ENCODE measurements around the gene ECT2.
"Not testable (repeated sequence)": the region's sequence is repeated elsewhere in the genome, so short reads cannot be mapped to it uniquely, and the experiment has no call there.

ECT2 gene, protein sequence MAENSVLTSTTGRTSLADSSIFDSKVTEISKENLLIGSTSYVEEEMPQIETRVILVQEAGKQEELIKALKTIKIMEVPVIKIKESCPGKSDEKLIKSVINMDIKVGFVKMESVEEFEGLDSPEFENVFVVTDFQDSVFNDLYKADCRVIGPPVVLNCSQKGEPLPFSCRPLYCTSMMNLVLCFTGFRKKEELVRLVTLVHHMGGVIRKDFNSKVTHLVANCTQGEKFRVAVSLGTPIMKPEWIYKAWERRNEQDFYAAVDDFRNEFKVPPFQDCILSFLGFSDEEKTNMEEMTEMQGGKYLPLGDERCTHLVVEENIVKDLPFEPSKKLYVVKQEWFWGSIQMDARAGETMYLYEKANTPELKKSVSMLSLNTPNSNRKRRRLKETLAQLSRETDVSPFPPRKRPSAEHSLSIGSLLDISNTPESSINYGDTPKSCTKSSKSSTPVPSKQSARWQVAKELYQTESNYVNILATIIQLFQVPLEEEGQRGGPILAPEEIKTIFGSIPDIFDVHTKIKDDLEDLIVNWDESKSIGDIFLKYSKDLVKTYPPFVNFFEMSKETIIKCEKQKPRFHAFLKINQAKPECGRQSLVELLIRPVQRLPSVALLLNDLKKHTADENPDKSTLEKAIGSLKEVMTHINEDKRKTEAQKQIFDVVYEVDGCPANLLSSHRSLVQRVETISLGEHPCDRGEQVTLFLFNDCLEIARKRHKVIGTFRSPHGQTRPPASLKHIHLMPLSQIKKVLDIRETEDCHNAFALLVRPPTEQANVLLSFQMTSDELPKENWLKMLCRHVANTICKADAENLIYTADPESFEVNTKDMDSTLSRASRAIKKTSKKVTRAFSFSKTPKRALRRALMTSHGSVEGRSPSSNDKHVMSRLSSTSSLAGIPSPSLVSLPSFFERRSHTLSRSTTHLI

GRCh38 chr3:172750368-172751174 lies at the start of gene ECT2:
Gene ECT2 (plus strand): TSS chr3:172750726. CDS start chr3:172754531, 3,805 bp downstream.
- DNase-seq (ENCODE audit: low read depth in 3 of 3, low spot score in 1 of 3), result peak; percentile 88 to 93 (median 93)

DNA sequence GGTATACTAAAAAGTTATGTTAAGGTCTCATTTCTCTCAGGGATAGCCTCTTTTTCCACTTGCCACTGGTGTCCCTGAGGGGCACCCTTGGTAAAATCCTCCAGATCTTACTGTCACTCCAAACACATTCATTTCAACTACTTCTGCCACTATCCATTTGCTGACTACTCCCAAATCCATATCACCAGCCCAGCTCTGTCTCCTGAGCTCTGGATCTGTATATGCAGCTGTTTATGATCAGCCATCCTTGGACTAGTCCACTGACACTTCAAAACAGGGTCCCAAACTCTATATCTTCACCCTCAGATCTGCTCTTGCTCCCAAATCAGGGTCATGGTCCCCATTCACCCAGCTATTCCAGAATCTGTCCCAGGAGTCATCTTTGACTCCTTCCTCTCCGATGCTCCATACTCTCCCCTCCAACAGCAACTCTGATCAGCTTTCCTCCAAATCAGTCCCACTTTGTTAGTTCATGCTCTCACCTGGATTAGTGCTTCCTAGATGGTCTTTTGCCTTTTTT lies 49.5 kb upstream of the ECT2 start:
- DNase-seq (ENCODE audit: low read depth in 3 of 3, low spot score in 1 of 3), result no peak

DNA sequence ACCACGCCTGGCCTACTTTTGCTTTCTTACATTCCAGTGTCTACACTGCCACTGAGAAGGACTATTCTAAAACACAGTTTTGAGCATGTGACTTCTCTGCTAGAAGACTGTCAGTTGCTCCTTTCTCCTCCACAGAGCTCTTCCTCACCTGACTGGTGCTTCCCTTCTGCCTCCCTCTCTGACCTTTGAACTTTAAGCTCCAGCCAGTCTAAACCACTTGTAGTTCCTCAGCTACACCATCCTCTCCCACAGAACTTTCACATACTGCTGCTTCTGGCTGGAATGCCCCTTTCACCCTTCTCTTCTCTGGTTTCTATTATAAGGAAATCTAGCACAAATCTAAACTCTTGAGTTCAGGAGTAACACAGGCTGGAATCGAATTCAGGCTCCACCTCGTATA lies 48.8 kb upstream of the ECT2 start:
- DNase-seq (ENCODE audit: low read depth in 3 of 3, low spot score in 1 of 3), result no peak

DNA sequence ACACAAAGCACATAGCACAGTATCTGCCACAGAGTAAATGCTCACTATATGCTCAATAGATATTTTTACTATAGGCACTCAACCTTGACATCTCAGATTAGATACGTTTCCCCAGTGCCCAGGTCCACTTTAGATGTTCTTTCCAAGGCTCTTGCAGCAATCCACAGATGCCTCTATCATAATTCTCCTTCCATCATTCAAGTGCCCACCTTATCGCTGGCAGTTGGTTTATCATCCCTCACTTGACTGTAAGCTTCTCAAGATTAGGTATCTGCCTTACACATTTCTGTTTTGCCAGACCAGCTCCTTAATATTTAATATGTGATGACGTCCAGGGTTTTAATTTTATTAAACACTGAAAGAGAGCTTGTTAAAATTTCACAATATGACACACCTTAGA lies 48.3 kb upstream of the ECT2 start:
- DNase-seq (ENCODE audit: low read depth in 3 of 3, low spot score in 1 of 3), result no peak

- not testable (repeated sequence) for DNase-seq (ENCODE audit: low read depth in 3 of 3, low spot score in 1 of 3)
These were observed 47.8 kb upstream of the ECT2 start for GRCh38 chr3:172702731-172703130.

DNA sequence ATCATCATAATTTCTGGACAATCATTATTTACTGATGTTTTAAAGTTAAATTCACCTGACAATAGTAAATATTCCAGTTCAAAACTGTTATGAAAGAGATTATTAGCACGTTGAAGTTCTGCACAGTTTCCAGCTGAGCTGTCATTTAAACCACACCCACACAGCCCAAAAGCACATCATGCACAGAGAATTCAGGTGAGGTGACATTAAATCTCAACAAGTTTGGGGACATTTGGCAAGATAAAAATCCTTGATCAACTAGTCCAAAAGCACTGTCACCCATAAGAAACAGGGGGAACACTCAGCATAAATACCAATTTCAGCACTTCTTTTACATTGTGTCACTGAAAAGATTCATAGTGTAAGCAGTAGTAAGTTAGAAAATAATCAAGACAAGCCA lies 46.5 kb upstream of the ECT2 start:
- DNase-seq (ENCODE audit: low read depth in 3 of 3, low spot score in 1 of 3), result no peak

DNA sequence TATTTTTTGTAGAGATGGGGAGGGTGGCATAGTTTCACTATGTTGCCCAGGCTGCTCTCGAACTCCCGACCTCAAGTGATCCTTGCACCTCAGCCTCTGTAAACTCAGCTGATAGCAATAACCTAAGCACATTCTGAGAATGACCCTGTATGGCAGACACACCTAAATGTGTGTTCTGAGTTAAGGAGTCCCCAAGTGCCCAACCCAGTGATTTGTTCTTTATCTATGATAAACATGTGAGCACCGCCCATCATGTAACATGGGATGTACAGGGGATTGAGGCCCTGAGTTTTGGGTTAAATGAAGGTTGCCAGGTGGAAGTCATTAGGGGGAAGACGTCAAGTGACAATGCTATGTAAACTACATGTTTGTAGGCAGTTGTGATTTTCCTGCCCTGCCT lies 45.4 kb upstream of the ECT2 start:
- no peak for DNase-seq (ENCODE audit: low read depth in 3 of 3, low spot score in 1 of 3)

DNA sequence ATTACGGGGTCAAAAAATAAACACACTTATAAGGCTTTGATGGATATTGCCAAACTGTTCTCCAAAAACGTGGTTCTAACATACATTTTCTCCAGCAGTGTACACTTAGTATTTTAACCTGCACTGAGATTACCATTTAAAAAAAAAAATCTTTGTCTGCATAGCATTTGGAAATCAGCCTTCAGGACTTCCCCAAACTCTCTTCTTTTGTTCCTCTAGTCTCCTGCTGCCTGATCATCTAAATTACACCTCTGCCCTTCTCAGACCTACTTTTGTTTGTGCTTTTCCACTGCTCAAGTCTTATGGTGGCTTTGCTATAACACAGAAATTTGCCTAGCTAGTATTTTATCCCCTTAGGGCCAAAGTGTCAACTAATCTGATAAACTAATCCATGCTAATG lies 43.5 kb upstream of the ECT2 start:
- no peak for DNase-seq (ENCODE audit: low read depth in 3 of 3, low spot score in 1 of 3)

- no peak for DNase-seq (ENCODE audit: low read depth in 3 of 3, low spot score in 1 of 3)
These were observed 42.6 kb upstream of the ECT2 start for GRCh38 chr3:172707967-172708366.

- no peak for DNase-seq (ENCODE audit: low read depth in 3 of 3, low spot score in 1 of 3)
These were observed 41.4 kb upstream of the ECT2 start for GRCh38 chr3:172708921-172709773.

DNA sequence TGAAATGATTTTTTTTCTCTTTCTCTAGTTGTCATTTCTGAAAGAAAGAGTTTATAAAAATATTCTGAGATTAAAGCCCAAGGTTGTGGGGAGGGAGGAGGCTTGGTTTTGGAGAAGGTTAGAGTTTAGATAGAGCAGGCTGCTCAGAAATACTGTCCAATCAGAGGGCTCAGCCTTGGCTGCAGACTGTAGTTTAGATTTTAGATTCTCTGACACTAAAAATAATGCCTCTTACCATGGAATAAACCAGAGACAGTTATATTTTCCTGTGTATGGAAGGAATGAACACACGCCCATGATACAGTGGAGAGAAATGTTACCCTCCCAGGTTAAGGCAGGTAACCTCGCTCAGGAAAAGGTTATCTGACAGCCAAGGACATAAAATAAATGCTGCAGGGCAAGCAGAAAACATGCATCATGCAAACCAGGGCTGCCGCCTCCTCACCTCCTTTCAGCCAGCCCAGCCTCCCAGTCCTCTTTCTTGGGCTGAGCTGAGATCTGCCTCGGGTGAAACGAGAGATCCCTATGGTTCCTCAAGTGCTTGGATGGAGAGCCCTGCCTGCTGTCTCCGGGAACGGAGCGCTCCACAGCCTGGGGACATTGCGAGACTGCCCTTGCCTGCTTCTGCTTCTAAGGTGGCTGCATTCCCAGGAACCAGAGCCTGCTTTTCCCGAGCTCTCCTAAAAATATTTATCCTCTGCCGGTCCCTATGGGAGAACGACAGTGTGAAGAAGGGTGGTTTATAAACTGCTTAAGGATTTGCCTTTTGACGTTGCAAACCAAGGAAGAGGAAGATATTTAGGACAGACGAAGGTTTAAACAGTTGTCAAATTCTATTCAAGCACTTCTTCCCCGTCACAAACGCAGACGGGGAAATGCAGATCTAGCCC lies 40.5 kb upstream of the ECT2 start:
- no peak for DNase-seq (ENCODE audit: low read depth in 3 of 3, low spot score in 1 of 3)

DNA sequence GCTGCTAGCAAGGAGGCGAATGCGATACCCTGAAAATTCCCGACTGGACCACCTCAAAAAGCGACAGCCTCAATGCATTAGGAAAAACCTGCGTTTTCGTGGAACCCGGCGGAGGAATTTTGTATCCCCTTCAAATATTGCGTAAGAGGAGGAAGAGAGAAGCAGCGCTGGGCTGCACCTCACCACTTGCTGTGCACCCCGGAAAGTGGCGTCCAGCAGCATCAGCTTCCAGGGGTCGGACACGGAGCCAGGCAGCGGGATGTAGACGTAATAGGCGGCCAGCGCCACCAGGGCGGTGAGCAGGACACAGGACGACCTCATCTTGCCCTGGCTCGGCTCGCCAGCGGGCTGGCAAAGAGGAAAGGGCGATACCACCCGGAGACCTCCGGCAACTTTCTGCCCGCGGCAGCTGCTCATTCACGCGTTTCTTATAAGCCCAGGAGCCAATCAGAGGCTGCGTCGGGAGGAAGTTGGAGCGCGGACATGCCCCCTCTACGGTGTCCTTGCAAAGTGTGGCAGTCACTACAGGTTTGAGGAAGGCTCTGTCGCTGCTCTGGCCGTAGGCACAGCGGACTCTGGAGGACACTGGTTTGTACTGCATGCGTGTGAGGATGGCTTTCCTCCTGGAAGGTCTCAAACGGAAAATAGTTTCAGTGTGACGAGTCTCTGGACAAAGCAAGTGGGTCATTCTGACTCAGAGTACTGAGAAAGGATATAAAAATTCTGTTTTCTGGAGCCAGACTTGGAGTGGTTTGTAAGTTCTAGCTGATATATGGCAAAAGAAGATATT lies 39.7 kb upstream of the ECT2 start, which contains the start of gene NCEH1:
Gene NCEH1, minus strand, starts transcription at position 404 of the 790 bp plus-strand sequence. Its CDS starts 83 bp downstream, at position 321.
- DNase-seq (ENCODE audit: low read depth in 3 of 3, low spot score in 1 of 3), result peak; percentile 21 to 42 (median 22)

DNA sequence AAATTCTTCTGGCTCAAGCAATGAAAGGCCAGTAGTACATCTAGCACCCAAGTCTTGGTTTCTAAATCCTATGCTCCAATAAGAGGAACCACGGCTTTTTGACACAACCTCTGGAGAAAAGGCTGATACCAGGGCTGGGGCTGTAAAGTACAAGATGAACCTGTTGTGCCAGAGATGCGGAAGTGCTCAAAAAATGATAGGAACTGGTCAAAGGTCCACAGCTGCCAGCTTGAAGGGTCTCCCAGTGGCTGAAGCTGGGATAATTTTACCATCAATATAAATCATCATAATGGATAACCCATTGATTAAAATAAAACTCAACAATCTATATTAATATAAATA lies 39.1 kb upstream of the ECT2 start:
- no peak for DNase-seq (ENCODE audit: low read depth in 3 of 3, low spot score in 1 of 3)

GRCh38 chr3:172713316-172713715 lies 37.2 kb upstream of the ECT2 start:
- no peak for DNase-seq (ENCODE audit: low read depth in 3 of 3, low spot score in 1 of 3)

DNA sequence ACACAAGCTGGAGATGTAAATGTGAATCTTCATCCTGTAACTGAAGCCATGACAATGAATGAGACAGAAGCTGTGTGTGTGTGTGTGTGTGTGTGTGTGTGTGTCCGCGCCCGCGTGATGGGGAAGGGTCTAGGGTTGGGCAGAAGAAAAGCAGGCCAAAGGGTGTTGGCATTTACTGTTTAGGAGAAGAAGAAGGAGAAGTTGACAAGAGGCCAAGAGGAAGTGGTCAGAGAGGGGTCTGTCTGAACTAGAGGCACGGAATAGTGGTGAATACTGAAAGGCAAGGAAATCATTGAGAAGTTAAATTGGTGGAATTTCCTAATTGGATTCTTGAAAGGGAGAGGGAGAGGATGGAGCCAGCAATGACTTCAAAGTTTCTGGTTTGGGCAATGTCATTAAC lies 34.0 kb upstream of the ECT2 start:
- no peak for DNase-seq (ENCODE audit: low read depth in 3 of 3, low spot score in 1 of 3)

- no peak for DNase-seq (ENCODE audit: low read depth in 3 of 3, low spot score in 1 of 3)
These were observed 32.9 kb upstream of the ECT2 start for GRCh38 chr3:172717493-172718088.

- not testable (repeated sequence) for DNase-seq (ENCODE audit: low read depth in 3 of 3, low spot score in 1 of 3)
These were observed 27.9 kb upstream of the ECT2 start for GRCh38 chr3:172722536-172723040.

- DNase-seq (ENCODE audit: low read depth in 3 of 3, low spot score in 1 of 3), result no peak
These were observed 24.1 kb upstream of the ECT2 start for GRCh38 chr3:172726380-172726779.
